ENCODE data around the gene NR3C1. TPM values are rescaled to one million over a fixed set of nuclear protein-coding genes. Genes with fewer than 3 reads are reported as not detected.

The NR3C1 gene
- total and polyA plus RNA-seq, 2 experiments from 2014 or later: 41.0 to 60.5 TPM

DNA sequence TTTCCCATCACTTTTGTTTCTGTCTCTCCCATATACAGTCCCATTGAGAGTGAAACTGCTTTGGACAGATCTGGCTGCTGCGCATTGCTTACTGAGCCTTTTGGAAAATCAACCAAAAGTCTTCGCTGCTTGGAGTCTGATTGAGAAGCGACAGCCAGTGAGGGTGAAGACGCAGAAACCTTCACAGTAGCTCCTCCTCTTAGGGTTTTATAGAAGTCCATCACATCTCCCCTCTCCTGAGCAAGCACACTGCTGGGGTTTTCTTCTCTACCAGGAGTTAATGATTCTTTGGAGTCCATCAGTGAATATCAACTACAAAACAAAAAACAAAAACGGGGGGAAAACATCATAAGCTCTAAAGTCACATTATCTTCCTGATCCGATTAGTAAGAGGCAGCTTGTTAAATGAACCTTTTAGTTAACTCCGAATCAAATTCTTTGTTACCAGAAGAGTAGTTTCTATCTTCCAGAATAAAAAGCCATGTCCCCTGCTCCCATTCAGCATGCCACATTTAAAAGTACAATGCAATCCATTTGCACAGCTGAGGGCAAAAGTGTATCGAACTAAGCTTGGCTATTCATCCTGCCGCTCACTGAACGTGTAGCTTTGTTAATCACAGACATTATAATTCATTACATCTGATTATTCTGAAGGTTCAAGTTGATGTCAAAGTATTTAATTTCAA, 2.8 kb downstream of the NR3C1 start:
- TF ChIP-seq EZH2phosphoT487 (IDR thresholded peaks at IDR 0.05; ENCODE audit: low read depth, severe bottlenecking, unreplicated experiment) (no peak), EZH2 (IDR thresholded peaks at IDR 0.05; ENCODE audit: borderline replicate concordance) (no peak)
- TF ChIP-seq, protein P1, sequence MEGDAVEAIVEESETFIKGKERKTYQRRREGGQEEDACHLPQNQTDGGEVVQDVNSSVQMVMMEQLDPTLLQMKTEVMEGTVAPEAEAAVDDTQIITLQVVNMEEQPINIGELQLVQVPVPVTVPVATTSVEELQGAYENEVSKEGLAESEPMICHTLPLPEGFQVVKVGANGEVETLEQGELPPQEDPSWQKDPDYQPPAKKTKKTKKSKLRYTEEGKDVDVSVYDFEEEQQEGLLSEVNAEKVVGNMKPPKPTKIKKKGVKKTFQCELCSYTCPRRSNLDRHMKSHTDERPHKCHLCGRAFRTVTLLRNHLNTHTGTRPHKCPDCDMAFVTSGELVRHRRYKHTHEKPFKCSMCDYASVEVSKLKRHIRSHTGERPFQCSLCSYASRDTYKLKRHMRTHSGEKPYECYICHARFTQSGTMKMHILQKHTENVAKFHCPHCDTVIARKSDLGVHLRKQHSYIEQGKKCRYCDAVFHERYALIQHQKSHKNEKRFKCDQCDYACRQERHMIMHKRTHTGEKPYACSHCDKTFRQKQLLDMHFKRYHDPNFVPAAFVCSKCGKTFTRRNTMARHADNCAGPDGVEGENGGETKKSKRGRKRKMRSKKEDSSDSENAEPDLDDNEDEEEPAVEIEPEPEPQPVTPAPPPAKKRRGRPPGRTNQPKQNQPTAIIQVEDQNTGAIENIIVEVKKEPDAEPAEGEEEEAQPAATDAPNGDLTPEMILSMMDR (IDR thresholded peaks at IDR 0.05; ENCODE audit: poor library complexity): no peak
- Histone ChIP-seq H3K79me2 (peaks cover 75% of the 10 kb centered on the region), H3K4me3 (peak overlapping the region; percentile 98), H3K9me2 (replicated peaks; ENCODE audit: insufficient read depth) (no peaks in the 10 kb centered on the region), H3K4me2 (peak overlapping the region; percentile 93), H3K9me3 (ENCODE audit: low read depth) (no peaks in the 10 kb centered on the region), H3K4me1 (ENCODE audit: insufficient read depth) (peaks cover 7% of the 10 kb centered on the region), H4K20me1 (ENCODE audit: insufficient read depth, poor library complexity, severe bottlenecking) (peaks cover 41% of the 10 kb centered on the region), H2AFZ (no peak overlapping the region), H3K27me3 (no peaks in the 10 kb centered on the region), H3K27ac (no peak overlapping the region), H3K36me3 (replicated peaks; ENCODE audit: insufficient read depth, low read depth) (no peaks in the 10 kb centered on the region)
- WGBS (ENCODE audit: low lambda C conversion rate, missing lambda C conversion rate): 78% methylated on average over 10 of the region's 10 CpGs
- DNase-seq (ENCODE audit: low spot score): no peak

DNA sequence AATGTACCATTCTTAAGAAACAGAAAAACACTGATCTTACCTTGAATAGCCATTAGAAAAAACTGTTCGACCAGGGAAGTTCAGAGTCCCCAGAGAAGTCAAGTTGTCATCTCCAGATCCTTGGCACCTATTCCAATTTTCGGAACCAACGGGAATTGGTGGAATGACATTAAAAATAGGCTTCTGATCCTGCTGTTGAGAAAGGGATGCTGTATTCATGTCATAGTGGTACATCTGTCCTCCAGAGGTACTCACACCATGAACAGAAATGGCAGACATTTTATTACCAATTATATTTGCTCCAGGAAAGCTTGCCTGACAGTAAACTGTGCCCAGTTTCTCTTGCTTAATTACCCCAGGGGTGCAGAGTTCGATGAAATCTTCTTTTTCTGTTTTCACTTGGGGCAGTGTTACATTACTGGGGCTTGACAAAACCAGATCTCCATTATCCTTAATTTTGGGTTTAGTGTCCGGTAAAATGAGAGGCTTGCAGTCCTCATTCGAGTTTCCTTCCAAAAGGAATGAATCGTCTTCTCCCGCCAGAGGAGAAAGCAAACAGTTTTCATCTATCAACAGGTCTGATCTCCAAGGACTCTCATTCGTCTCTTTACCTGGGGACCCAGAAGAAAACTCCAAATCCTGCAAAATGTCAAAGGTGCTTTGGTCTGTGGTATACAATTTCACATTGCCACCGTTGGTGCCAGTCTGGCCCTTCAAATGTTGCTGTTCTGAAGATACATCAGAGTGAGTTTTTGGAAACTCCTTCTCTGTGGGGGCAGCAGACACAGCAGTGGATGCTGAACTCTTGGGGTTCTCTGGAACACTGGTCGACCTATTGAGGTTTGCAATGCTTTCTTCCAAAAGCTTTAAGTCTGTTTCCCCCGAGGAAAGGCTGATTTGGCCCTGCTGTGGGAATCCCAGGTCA, 3.6 kb downstream of the NR3C1 start:
- no peak overlapping the region for H3K27ac ChIP-seq
- H3K79me2 ChIP-seq: peaks cover 83% of the 10 kb centered on the region
- H3K9me3 ChIP-seq (ENCODE audit: low read depth): no peaks in the 10 kb centered on the region
- H3K9me2 ChIP-seq (replicated peaks; ENCODE audit: insufficient read depth): no peaks in the 10 kb centered on the region
- H3K4me3 ChIP-seq: no peak overlapping the region
- H3K4me2 ChIP-seq: peak overlapping the region; percentile 93
- WGBS (ENCODE audit: low lambda C conversion rate, missing lambda C conversion rate): 78% methylated on average over 12 of the region's 12 CpGs
- H2AFZ ChIP-seq: no peak overlapping the region
- peaks cover 6% of the 10 kb centered on the region for H3K4me1 ChIP-seq (ENCODE audit: insufficient read depth)
- H3K27me3 ChIP-seq: no peaks in the 10 kb centered on the region
- no peaks in the 10 kb centered on the region for H3K36me3 ChIP-seq (replicated peaks; ENCODE audit: insufficient read depth, low read depth)
- no peak for DNase-seq (ENCODE audit: low spot score)
- peaks cover 47% of the 10 kb centered on the region for H4K20me1 ChIP-seq (ENCODE audit: insufficient read depth, poor library complexity, severe bottlenecking)
- TF ChIP-seq, protein P1 (IDR thresholded peaks at IDR 0.05; ENCODE audit: poor library complexity): no peak
- no peak for TF ChIP-seq EZH2phosphoT487 (IDR thresholded peaks at IDR 0.05; ENCODE audit: low read depth, severe bottlenecking, unreplicated experiment)
- no peak for TF ChIP-seq EZH2 (IDR thresholded peaks at IDR 0.05; ENCODE audit: borderline replicate concordance)

DNA sequence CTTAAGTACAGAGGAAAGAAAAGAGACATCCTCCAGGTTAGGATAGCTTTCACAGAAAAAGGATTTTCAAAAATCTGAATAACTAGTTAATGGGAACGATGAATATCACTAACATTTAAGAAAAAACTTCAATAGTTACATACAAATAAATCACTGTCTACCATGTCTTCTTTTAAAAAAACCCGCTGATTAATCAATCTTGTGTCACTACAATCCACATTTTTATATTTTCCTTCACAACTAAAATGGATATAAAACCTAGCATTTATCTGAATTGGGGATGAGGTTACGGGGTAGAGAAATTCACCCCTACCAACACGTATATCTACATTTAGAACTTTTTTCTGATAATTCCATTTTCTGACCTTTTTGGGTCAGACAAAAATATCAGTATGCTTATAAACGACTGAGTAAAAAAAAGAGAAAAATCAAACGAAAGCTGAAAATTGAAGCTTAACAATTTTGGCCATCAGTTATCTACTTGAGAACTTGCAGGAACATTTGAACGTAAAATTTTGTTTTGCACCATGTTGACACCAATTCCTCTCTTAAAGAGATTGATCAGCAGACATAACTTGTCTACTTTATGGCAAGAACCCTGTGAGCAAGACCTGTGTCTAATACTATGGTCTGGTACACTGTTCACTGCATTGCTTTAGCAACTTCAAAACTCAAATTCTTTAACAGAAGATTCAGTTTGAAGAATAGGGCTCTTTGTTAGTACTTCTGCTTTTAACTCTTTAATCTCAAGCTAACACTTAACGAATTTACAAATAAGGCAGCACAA, 4.8 kb downstream of the NR3C1 start:
- 74% methylated on average over 8 of the region's 8 CpGs for WGBS (ENCODE audit: low lambda C conversion rate, missing lambda C conversion rate)
- Histone ChIP-seq H3K4me2 (peak overlapping the region; percentile 93), H3K4me3 (peak overlapping the region; percentile 27), H3K27me3 (no peaks in the 10 kb centered on the region), H3K9me3 (ENCODE audit: low read depth) (no peaks in the 10 kb centered on the region), H3K9me2 (replicated peaks; ENCODE audit: insufficient read depth) (no peaks in the 10 kb centered on the region), H3K79me2 (peaks cover 96% of the 10 kb centered on the region), H3K27ac (no peak overlapping the region), H2AFZ (no peak overlapping the region), H3K4me1 (ENCODE audit: insufficient read depth) (peaks cover 6% of the 10 kb centered on the region), H4K20me1 (ENCODE audit: insufficient read depth, poor library complexity, severe bottlenecking) (peaks cover 60% of the 10 kb centered on the region), H3K36me3 (replicated peaks; ENCODE audit: insufficient read depth, low read depth) (no peaks in the 10 kb centered on the region)
- TF ChIP-seq EZH2 (IDR thresholded peaks at IDR 0.05; ENCODE audit: borderline replicate concordance): no peak
- TF ChIP-seq, protein P1 (IDR thresholded peaks at IDR 0.05; ENCODE audit: poor library complexity): no peak
- no peak for TF ChIP-seq EZH2phosphoT487 (IDR thresholded peaks at IDR 0.05; ENCODE audit: low read depth, severe bottlenecking, unreplicated experiment)
- no peak for DNase-seq (ENCODE audit: low spot score)
